Stimulated activated CD4-positive, alpha-beta T cell treated with anti-CD3 and anti-CD28 coated beads, Interleukin-4, amount 100 ng/mL, for 48 hours (primary cell): ENCODE data around the gene SRSF7.
"Not testable (repeated sequence)": the region's sequence is repeated elsewhere in the genome, so short reads cannot be mapped to it uniquely, and the experiment has no call there.

Experiments used
- DNase-seq, 2 donors: peaks; one replicate each; pipeline ENCODE4 v3.0.0-alpha.2; 2020; ENCODE audit warnings: low read depth in 2 of 2

The SRSF7 gene

DNA sequence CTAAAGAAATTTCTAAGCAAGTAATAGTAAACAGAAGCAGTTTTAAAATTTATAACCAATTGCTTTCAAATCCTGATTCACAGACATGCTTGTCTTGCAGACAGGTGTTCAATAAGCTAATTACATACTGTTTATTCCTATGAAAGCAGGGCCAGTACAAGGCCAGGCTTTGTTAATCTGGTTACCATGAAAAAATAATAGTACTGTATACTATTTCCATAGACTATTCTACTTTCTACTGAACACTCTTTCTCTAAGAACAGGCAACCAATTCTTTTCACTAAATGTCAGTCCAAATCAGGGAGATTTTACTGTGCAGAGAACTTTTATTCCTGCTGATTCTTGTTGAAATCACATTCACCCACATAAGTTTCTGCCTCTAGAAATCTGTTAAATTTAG is 2.9 kb upstream of the SRSF7 start:
- no peak for DNase-seq

DNA sequence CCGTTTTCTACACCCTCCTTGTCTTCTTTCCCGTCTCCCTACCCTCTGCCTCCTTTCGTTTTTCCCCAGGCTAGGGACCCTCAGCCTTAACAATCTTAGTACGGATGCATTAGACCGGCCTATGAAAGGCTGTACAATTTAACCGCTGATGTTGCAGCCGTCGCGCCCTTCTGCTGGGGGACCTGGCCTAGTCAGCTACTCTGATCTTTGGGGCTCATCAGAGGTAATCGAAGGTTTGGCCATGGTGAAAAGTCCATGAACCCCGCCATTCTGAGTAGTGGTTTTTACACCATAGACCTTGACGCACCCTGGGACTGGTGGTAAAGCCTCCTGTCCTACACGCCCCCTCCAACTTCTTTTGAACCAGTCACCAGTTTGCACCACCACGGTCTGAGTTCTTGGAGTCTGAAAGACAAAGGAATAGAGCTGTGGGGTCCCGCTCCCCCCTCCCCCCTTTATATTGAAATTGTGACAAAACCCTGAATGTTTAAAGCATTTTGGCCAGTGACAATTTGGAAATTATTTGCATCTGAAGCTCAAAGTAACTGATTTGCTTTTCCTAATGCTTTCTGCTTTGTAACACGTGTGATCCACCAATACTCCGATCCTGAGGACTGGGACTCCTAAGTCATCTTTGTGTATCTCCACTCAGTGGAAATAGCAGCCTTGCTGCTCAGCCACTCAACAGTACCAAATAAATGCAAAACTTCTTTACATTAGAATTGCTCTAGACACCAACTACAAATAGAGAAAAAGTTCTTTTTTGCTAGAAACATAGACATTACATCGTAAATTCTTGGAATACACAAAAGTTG is 642 bp upstream of the SRSF7 start:
- peak; percentile 26 to 30 for DNase-seq

- DNase-seq, result peak; percentile 16 to 39
Observed at GRCh38 chr2:38750011-38750890, 910 bp downstream of the SRSF7 start.

DNA sequence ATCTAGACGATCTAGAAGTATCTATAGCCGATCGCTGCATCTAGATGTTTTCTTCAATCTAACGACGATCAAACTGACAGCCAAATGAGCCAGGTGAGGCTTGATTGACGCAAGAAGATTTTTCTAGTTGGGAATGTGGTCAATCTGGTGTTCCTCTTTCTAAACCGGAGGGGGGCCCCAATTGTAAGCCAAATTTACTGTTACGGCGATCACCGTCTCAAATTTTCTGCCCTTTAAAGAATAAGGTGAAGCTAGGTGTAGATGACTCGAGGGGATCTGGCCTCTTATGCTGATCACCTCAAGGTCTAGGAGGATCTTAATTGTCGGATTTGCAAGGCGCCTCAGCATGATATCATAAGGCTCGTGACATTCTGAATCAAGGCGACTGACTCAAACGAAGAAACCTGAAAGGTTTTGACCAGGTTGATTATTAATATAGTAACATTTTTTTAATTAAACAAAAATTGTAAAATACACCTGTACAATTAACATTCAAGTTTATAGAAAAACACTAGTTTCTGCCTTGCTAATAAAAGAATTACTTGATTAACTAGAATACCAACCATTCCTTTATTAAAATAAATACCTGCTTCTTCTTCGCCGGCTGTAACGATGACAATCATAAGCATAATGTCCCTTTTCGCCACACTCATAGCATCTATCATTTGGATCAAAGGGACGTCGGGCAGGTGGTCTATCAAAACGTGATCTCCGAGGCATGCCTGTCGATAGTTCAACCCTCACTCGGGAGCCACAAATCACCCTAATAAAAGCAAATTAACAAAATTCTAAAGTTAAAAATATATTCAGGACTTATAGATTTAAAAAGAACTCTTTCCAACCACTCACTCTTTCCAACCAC is 2.0 kb downstream of the SRSF7 start:
- DNase-seq, result no peak

DNA sequence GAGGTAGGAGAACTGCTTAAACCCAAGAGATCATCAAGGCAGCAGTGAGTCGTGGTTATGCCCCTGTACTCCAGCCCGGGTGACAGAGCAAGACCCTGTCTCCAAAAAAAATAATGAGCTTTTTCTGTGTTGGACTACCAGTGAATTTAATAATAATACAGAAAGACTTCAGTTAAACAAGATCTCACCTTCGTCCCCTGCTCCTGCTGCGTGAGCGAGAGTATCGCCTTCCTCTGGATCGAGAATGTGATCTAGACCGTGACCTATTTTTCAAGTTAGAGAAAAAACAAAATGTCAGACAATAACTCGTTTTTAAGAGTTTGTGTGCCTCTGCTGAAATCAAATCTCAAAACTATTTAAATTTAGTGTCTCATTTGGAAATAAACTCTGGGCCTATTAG is 2.8 kb downstream of the SRSF7 start:
- no peak for DNase-seq

GRCh38 chr2:38747819-38748218 is 3.3 kb downstream of the SRSF7 start:
- no peak for DNase-seq

- no peak for DNase-seq
Observed at GRCh38 chr2:38747007-38747424, 4.1 kb downstream of the SRSF7 start.

DNA sequence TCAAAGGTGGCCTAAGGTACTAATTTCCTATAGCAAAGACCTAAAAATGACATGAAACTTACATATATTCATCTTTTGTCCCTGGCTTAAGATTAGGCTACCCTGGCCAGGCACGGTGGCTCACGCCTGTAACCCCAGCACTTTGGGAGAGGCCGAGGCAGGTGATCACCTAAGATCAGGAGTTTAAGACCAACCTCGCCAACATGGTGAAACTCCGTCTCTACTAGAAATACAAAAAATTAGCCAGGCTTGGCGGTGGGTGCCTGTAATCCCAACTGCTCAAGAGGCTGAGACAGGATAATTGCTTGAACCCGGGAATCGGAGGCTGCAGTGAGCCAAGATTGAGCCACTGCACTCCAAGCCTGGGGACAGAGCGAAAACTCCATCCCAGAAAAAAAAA is 5.9 kb downstream of the SRSF7 start:
- DNase-seq, result no peak

GRCh38 chr2:38744399-38744780 is 6.8 kb downstream of the SRSF7 start:
- DNase-seq, result no peak

DNA sequence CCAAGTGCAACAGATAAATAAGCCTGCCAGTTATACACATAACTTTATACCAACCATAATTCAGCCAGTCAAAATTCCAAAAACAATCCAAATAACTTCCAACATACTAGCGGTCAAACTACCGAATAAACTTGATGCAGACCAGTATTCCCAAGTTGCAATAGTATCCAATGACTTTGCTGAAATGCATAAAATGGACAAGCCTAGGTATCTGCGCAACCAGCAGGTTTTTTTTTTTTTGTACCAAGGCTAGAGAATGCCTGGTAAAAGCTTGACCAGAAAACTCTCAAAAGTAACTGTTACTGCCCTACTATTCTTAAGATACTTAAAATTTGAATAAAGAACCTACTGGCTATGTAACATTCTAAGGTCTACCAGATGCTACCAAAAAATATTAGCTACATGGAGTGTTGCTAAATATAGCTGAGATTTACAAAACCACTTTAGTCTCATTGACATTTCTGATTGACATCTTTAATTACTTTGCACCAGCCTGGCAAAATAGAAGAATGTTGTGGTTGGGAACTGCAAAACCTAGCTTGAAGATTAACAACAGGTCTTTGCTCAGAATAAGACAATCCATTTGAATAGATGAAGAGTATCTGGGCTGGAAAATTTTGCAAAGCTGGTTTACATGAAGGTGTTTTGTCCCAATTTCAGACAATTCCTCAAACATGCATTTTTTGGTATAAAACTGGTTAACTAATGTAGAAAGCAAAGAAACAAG is 7.3 kb downstream of the SRSF7 start:
- DNase-seq, result no peak

GRCh38 chr2:38742797-38743559 is 8.2 kb downstream of the SRSF7 start:
- DNase-seq, result no peak

DNA sequence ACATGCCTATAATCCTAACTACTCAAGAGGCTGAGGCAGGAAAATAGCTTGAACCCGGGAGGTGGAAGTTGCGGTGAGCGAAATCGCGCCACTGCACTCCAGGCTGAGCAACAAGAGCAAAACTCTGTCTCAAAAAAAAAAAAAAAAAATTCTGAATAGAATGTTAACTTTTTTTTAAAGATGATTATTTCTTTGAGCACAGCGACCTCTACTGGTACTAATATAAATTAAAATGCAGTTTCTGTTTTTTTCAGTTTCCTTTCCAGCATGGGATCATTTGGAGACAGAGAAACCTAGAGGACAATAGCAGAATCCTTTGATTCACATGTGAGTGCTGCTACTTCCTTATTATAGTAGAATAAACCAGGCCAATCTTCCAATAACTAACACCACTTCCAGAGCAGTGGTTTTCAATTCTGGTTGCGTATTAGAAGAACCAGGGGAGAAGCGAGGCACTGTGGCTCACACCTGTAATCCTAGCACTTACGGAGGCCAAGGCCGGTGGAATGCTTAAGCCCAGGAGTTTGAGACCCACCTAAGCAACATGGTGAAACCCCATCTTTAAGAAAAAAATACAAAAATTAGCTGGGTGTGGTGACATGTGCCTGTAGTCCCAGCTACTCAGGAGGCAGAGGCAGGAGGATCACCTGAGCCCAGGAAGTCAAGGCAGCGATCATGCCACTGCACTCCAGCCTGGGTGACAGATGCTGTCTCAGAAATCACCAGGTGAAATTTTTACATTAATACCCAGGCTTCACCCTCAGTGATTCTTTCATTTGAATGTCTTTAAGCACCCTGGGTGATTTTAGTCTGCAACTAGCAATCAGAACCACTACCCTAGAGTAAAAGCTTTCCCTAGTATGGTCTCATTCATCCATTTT is 10.1 kb downstream of the SRSF7 start:
- DNase-seq, result no peak

DNA sequence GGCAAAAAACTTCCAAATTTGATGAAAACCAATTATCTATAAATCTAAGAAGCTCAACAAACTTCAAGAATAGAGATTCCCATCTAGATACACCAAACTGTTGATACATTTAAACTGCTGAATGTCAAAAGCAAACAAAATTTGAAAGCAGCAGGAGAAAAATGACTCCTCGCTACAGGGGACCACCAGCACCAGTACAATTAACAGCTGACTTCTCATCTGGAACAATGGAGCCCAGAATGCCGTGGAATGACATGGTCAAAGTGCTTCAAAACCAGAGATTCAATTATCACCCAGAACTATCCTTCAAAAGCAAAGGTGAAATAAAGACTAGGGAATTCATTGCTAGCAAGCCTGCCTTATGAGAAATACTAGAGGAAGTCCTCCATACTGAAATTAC is 11.6 kb downstream of the SRSF7 start:
- DNase-seq, result no peak

- DNase-seq, result no peak
Observed at GRCh38 chr2:38737925-38738324, 13.2 kb downstream of the SRSF7 start.

DNA sequence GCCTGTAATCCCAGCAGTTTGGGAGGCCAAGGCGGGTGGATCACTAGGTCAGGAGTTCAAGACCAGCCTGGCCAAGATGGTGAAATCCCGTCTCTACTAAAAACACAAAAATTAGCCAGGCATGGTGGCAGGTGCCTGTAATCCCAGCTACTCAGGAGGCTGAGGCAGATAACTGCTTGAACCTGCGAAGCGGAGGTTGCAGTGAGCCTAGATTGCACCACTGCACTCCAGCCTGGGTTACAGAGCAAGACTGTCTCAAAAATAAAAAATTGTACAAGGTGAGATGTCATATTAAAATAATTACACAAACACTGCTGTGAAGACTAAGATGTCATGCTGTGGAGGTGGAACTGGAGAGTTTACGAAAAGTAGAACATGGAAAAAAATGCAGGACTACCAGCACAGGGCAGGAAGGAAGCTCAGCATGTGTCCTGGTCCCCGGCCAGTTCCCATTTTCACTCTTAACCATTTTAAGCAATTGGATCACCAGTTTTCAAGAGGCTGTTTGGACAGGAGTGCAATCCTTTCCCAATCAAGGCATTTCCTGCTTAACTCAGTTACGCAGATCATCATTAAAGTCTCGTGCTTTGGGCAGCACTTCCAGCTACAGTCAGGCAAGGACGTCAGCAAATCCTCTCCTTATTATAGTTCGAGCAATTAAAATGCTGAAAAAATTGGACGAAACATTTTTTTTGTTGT is 14.0 kb downstream of the SRSF7 start:
- DNase-seq, result not testable (repeated sequence)

DNA sequence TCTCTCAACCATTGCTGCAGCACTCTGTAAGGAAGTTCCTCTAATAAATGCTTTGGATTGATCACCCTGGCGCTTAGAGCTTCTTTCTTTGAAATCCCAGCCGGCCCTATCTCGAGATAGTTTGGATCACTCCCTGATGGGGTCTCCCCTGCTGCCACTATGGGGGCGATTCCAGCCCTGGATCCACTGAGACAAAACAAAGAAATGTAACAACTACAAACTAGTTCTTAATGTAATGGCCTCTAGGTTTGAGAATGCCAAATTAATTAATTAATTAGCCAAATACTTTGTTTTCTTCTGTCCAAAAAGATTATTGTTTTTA is 15.2 kb downstream of the SRSF7 start:
- DNase-seq, result no peak

GRCh38 chr2:38734299-38735058 is 16.7 kb downstream of the SRSF7 start:
- DNase-seq, result no peak

- no peak for DNase-seq
Observed at GRCh38 chr2:38733300-38733971, 17.7 kb downstream of the SRSF7 start.
